Glutamatergic neuron (in vitro differentiated cells): Measurements from ENCODE around the gene PCAT7. TPM values are rescaled to one million over a fixed set of nuclear protein-coding genes. Genes with fewer than 3 reads are reported as not detected.

Source experiments
- DNase-seq: peaks from one replicate; pipeline ENCODE4 v3.0.0; 2022
- H3K27ac Mint-ChIP-seq: one replicate; pipeline ENCODE4 v1.8.0; 2020; ENCODE audit warnings: mild to moderate bottlenecking, mixed read lengths, inconsistent platforms; ENCODE audit not compliant: unreplicated experiment
- H3K27me3 Mint-ChIP-seq: one replicate; pipeline ENCODE4 v1.8.0; 2020; ENCODE audit warnings: mild to moderate bottlenecking, moderate library complexity, mixed read lengths, inconsistent platforms; ENCODE audit not compliant: unreplicated experiment
- H3K36me3 Mint-ChIP-seq: one replicate; pipeline ENCODE4 v1.8.0; 2020; ENCODE audit warnings: mild to moderate bottlenecking, mixed read lengths, inconsistent platforms; ENCODE audit not compliant: unreplicated experiment
- H3K4me1 Mint-ChIP-seq: one replicate; pipeline ENCODE4 v1.8.0; 2020; ENCODE audit warnings: mild to moderate bottlenecking, low read depth, mixed read lengths, inconsistent platforms; ENCODE audit not compliant: unreplicated experiment
- H3K4me3 Mint-ChIP-seq: one replicate; pipeline ENCODE4 v1.8.0; 2020; ENCODE audit warnings: mild to moderate bottlenecking, mixed read lengths, inconsistent platforms; ENCODE audit not compliant: unreplicated experiment
- H3K9me3 Mint-ChIP-seq: one replicate; pipeline ENCODE4 v1.8.0; 2020; ENCODE audit warnings: mild to moderate bottlenecking, moderate library complexity, mixed read lengths, inconsistent platforms; ENCODE audit not compliant: unreplicated experiment
- CTCF ChIP-seq: fragments of 200-600 bp; sonication (generic); IDR thresholded peaks from one replicate; pipeline ENCODE4 v1.5.0; 2021; ENCODE audit not compliant: partially characterized antibody, unreplicated experiment
- total RNA-seq: library from RNA; stranded (reverse); fragmentation: NEBNext Ultra II Directional; extraction: Animal tissue kit (Norgen Biotek cat#: 25700); gene quantifications from one replicate; pipeline ENCODE4 v1.2.1, GENCODE V29; 2021; ENCODE audit not compliant: unreplicated experiment

The PCAT7 gene
- total RNA-seq, 1 donor from 2014 or later, result 16.4 TPM

- Mint-ChIP-seq H3K27me3 (no peaks in the 10 kb centered on the region), H3K27ac (no peak overlapping the region), H3K4me3 (no peak overlapping the region), H3K4me1 (no peaks in the 10 kb centered on the region), H3K9me3 (peaks cover 3% of the 10 kb centered on the region), H3K36me3 (peaks cover 11% of the 10 kb centered on the region)
- no peak for TF ChIP-seq CTCF
- DNase-seq, result no peak
Observed at GRCh38 chr9:94568972-94569712, 14.3 kb downstream of the PCAT7 start.

GRCh38 chr9:94576131-94576530 is 21.2 kb downstream of the PCAT7 start:
- Mint-ChIP-seq H3K4me3 (no peak overlapping the region), H3K27me3 (no peaks in the 10 kb centered on the region), H3K4me1 (no peaks in the 10 kb centered on the region), H3K27ac (no peak overlapping the region), H3K36me3 (peaks cover 8% of the 10 kb centered on the region), H3K9me3 (peaks cover 3% of the 10 kb centered on the region)
- no peak for DNase-seq
- no peak for TF ChIP-seq CTCF

- no peak overlapping the region for H3K27ac Mint-ChIP-seq
- no peak for TF ChIP-seq CTCF
- peaks cover 3% of the 10 kb centered on the region for H3K9me3 Mint-ChIP-seq
- no peaks in the 10 kb centered on the region for H3K4me1 Mint-ChIP-seq
- H3K27me3 Mint-ChIP-seq, result no peaks in the 10 kb centered on the region
- DNase-seq, result no peak
- H3K4me3 Mint-ChIP-seq, result no peak overlapping the region
- H3K36me3 Mint-ChIP-seq, result peaks cover 4% of the 10 kb centered on the region
Observed at GRCh38 chr9:94577036-94577435, 22.2 kb downstream of the PCAT7 start.

GRCh38 chr9:94577571-94577970 is 22.7 kb downstream of the PCAT7 start:
- Mint-ChIP-seq H3K4me3 (no peak overlapping the region), H3K4me1 (no peaks in the 10 kb centered on the region), H3K27me3 (no peaks in the 10 kb centered on the region), H3K9me3 (peaks cover 2% of the 10 kb centered on the region), H3K36me3 (no peaks in the 10 kb centered on the region), H3K27ac (no peak overlapping the region)
- TF ChIP-seq CTCF, result no peak
- no peak for DNase-seq

GRCh38 chr9:94581728-94582127 is 26.8 kb downstream of the PCAT7 start:
- H3K4me3 Mint-ChIP-seq, result no peak overlapping the region
- no peaks in the 10 kb centered on the region for H3K4me1 Mint-ChIP-seq
- H3K9me3 Mint-ChIP-seq, result peaks cover 2% of the 10 kb centered on the region
- H3K36me3 Mint-ChIP-seq, result no peaks in the 10 kb centered on the region
- DNase-seq, result no peak
- no peak overlapping the region for H3K27ac Mint-ChIP-seq
- peaks cover 2% of the 10 kb centered on the region for H3K27me3 Mint-ChIP-seq
- no peak for TF ChIP-seq CTCF
